ENCODE results near the gene ADGRV1. TPM values are rescaled to one million over a fixed set of nuclear protein-coding genes. Genes with fewer than 3 reads are reported as not detected.
"Not testable (repeated sequence)": the region's sequence is repeated elsewhere in the genome, so short reads cannot be mapped to it uniquely, and the experiment has no call there.

Gene ADGRV1
- total RNA-seq, 1 donor from 2014 or later: 0.69 TPM

- no peak overlapping the region for H3K4me3 ChIP-seq (ENCODE audit: low read depth, low read length)
- TF ChIP-seq, protein P1, sequence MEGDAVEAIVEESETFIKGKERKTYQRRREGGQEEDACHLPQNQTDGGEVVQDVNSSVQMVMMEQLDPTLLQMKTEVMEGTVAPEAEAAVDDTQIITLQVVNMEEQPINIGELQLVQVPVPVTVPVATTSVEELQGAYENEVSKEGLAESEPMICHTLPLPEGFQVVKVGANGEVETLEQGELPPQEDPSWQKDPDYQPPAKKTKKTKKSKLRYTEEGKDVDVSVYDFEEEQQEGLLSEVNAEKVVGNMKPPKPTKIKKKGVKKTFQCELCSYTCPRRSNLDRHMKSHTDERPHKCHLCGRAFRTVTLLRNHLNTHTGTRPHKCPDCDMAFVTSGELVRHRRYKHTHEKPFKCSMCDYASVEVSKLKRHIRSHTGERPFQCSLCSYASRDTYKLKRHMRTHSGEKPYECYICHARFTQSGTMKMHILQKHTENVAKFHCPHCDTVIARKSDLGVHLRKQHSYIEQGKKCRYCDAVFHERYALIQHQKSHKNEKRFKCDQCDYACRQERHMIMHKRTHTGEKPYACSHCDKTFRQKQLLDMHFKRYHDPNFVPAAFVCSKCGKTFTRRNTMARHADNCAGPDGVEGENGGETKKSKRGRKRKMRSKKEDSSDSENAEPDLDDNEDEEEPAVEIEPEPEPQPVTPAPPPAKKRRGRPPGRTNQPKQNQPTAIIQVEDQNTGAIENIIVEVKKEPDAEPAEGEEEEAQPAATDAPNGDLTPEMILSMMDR (conservative IDR thresholded peaks at IDR 0.05; ENCODE audit: low read depth, low read length): no peak
- DNase-seq (ENCODE audit: low read depth): no peak
These were observed 472.8 kb downstream of the ADGRV1 start for GRCh38 chr5:91031402-91031752.

DNA sequence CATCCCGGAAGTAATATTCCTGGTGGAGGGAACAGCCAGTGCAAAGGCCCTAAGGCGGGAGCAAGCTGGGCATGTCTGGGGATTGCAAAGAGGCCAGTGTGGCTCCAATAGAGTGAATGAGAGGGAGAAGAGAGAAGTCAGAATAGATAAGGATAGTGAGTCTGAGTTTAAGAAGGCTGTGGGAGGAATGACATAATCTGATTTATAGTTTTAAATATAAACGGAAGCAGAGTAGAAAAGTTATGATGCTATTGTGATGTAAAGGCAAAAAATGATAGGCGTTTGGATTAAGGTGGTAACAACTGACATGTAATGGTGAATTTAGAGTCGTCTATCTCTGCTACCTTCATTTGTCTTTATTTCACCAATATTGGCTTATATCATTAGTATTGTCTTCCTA, 473.5 kb downstream of the ADGRV1 start:
- TF ChIP-seq, protein P1 (conservative IDR thresholded peaks at IDR 0.05; ENCODE audit: low read depth, low read length): no peak

DNA sequence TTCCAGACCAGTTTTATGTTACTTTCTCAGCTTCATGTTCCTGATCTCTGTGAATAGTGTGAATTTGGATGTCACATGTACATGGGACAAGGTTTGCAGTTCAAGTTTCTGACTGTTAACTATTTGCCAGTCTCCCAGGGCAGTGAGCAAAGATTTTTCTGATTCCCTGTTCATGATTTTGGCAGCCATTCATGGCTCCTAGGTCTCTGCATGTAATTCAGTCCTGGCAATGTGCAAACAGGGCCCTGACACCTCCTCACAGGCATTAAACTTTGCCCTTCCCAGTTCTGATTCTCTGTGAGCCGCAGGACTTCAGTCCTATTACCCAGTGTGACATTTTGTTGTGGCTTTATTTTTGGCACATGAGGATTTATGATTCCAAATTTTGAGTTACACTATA, 474.8 kb downstream of the ADGRV1 start:
- no peak for DNase-seq (ENCODE audit: low read depth)
- TF ChIP-seq, protein P1 (conservative IDR thresholded peaks at IDR 0.05; ENCODE audit: low read depth, low read length): no peak
- no peak overlapping the region for H3K4me3 ChIP-seq (ENCODE audit: low read depth, low read length)

More for the DNA sequence above, 473.5 kb downstream of the ADGRV1 start:
- no peak for DNase-seq (ENCODE audit: low read depth)
- no peak overlapping the region for H3K4me3 ChIP-seq (ENCODE audit: low read depth, low read length)

DNA sequence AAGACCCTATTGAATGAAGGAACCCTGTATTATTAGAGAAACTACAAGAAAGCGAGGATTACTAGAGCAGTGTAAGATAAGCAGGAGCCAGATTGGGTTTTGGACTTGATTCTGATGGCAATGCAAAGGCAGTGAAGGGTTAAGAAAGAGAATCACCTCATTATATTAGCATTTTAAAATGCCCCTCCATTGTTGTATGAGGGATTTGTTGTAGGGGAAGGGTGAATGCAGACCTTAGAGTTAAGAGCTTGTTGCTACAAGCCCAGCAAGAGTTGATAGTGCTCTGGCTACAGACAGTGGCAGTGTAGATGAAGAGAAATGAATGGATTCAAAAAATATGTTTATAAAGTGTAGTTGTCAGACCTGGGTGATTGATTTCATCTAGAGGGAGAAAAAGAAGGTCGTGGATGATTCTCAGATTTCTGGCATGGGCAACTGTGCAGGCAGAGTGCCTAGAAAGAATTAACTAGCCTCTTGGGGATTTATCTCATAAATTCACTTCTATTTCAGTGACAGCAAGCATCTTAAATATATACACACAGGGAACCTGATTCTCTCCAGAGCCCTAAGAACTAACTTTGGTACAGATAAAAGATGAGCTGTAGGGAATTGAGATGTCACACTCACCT, 479.7 kb downstream of the ADGRV1 start:
- TF ChIP-seq, protein P1 (conservative IDR thresholded peaks at IDR 0.05; ENCODE audit: low read depth, low read length): no peak
- no peak for DNase-seq (ENCODE audit: low read depth)
- H3K4me3 ChIP-seq (ENCODE audit: low read depth, low read length): no peak overlapping the region

GRCh38 chr5:91041132-91041531, 482.5 kb downstream of the ADGRV1 start:
- not testable (repeated sequence) for H3K4me3 ChIP-seq (ENCODE audit: low read depth, low read length); DNase-seq (ENCODE audit: low read depth)

GRCh38 chr5:91042247-91042935, 483.8 kb downstream of the ADGRV1 start:
- no peak for DNase-seq (ENCODE audit: low read depth)
- TF ChIP-seq, protein P1 (conservative IDR thresholded peaks at IDR 0.05; ENCODE audit: low read depth, low read length): no peak
- no peak overlapping the region for H3K4me3 ChIP-seq (ENCODE audit: low read depth, low read length)

GRCh38 chr5:91042936-91043255, 484.3 kb downstream of the ADGRV1 start:
- TF ChIP-seq, protein P1 (conservative IDR thresholded peaks at IDR 0.05; ENCODE audit: low read depth, low read length): no peak
- no peak overlapping the region for H3K4me3 ChIP-seq (ENCODE audit: low read depth, low read length)

More at GRCh38 chr5:91042936-91043255, 484.3 kb downstream of the ADGRV1 start:
- no peak for DNase-seq (ENCODE audit: low read depth)
